HG03457 (cell line): ENCODE results near the gene SAMD4A.

Experiments
- ATAC-seq: cut with Tn5 transposase; IDR thresholded peaks from one replicate; pipeline ENCODE4 v1.9.1; 2021; ENCODE audit warnings: moderate number of reproducible peaks; ENCODE audit not compliant: unreplicated experiment

SAMD4A gene

DNA sequence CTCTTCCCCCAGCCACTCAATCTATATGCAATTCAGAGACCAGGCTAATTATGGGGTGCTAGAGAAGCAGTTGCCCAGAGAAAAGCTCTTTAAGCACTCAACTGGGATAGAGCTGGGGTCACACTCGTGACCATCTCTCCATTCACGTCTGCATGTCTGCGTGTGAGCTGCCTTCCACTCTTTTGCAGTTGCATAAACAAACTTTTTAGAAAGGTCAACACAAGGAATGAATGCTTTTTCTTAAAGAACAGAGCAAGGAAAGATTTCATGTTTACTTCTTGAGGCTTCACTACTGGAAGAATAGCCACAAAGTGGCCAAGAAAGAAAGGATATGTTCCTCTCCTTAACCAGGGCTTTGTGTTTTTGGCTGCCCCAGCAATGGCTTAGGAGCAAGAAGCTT lies 151.1 kb downstream of the SAMD4A start:
- no peak for ATAC-seq

DNA sequence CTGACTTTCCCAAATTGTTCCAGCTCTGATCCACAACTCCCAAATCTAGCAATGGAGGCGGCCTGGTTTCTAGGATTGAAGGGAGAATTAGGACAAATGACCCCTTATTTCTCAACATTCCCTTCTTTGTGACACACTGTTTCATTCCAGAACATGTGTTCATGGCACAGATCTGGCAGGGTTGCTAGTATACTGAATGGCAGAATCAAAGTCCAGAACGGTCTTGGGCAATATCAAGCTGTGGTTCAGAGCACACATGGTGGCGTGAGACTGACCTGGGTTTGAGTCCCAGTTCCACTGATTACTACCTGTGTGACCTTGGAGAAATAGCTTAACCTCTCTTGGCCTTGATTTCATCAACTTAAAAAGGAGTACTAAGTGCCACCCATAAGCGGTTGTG lies 152.5 kb downstream of the SAMD4A start:
- no peak for ATAC-seq

GRCh38 chr14:54722791-54723432 lies 156.0 kb downstream of the SAMD4A start:
- no peak for ATAC-seq

GRCh38 chr14:54724123-54724522 lies 157.2 kb downstream of the SAMD4A start:
- ATAC-seq: no peak

GRCh38 chr14:54724676-54725325 lies 157.9 kb downstream of the SAMD4A start:
- no peak for ATAC-seq

DNA sequence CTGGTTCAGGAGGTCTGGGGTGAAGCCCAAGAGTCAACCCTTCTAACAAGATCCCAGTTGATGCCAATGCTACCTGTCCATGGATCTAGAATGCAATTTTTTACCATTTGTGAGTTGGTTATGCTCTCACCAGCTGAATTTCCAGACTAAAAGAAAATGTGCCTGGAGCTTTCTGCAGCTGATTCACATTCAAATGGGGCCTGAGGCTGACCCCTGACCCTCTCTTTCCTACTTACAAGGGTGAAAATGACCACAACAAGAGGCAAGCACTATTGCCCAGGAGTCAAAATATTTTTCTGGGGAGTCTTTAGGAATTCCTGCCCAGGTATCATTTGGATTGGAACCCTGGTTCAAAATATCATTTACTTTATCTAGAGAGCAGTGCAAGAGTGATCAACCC lies 159.1 kb downstream of the SAMD4A start:
- no peak for ATAC-seq

- ATAC-seq: no peak
Observed at GRCh38 chr14:54727929-54728328, 161.0 kb downstream of the SAMD4A start.

DNA sequence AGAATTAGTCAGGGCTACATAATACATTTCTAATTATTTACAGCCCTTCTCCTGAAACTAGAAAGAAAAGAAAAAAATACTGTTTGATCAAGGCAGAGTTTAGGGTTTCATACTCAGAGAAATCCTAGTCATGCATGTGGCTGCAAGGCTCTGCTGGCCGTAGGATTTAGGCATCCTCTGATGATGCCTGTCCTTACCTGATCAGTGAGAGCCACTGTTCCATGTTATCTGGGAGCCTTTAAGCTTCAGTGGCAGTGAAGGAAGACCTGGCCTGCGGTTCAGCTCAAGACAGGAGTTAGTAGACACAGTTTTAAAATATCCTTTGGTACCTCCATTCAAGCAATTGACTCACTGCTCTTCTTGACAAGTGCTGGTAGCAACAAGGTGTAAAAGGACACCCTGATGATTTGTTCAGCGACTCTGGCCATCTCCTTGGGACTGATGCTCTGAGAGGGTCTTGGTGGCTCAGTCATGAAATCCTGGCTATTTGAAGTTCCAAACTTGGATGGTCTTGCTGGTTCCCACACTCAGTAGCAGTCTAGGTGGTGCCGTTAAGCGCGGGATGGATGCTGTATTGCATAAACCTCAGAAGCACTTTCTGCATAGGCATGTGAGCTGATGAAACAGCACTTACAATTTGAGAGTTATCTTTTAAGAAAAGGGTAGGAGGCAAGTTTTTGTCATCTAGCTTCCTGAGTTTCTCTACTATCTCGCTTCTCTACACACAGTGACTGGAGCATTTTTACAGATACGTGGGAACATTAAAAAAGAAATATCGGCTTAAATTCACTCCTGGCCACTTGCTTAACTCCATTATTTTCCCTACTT lies 162.0 kb downstream of the SAMD4A start:
- no peak for ATAC-seq

DNA sequence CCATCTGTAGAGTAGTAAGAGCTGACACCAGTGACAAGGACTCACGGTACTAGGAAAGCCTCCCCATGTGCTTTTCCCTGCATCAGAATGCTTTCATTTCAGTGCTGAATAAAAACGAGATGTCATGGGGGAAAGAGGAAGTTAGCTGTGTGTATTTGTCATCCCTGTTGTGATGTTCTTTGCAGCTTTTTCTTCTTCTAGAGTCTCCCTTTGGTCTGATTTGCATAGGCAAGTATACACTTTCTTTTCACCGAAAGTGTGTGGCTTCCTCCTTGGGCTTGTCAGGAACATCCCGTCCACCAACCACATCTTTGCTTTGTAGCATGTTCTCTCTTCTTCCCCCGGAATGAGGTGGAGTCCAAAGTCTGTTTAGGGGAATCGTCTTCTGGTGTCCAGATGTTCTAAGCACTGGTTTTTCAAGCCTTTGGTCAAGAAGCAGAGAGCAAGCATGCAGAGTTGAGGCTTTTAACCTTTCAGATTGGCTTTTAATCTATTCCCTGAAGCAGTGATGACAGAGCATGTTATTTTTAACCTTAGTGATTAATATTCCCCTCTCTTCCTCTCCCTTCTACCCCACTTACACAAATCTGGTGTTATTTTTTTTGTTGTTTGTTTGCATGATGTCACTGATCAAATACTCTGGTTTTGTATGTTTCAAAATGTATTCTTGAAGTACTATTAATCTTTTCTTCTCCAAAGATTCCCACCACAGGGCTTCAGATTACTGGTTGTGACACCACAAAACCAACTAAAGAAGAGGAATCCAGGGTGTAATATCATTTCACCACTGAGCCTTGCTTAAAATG lies 163.4 kb downstream of the SAMD4A start:
- peak; percentile 93 for ATAC-seq

GRCh38 chr14:54734966-54735365 lies 168.0 kb downstream of the SAMD4A start:
- ATAC-seq: no peak

GRCh38 chr14:54735424-54735823 lies 168.5 kb downstream of the SAMD4A start:
- no peak for ATAC-seq

DNA sequence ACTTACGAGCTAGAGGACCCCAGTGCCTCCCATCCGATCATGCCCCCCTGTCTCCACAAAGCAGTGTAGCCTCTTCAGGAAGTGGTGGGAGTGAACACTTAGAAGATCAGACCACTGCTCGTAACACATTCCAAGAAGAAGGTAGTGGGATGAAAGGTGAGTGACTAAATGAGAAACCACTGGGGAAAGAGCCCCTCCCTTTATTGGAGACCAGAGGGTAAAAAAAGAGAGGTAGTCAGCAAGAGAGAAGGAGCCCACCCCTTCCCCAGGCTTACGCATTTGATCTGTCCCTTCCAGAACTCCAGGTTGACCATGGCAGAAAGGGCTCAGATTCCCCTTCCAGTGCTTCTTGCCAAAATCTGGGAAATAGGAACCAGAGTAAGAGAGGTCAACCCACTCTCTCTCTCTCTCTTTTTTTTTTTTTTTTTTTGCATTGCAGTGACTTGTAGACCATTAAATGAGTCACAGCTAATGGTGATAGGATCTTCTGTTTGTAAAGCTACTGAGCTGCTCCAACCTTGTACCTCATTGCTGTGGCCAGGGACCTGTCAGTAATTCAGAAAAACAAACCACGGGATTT lies 170.3 kb downstream of the SAMD4A start:
- no peak for ATAC-seq

DNA sequence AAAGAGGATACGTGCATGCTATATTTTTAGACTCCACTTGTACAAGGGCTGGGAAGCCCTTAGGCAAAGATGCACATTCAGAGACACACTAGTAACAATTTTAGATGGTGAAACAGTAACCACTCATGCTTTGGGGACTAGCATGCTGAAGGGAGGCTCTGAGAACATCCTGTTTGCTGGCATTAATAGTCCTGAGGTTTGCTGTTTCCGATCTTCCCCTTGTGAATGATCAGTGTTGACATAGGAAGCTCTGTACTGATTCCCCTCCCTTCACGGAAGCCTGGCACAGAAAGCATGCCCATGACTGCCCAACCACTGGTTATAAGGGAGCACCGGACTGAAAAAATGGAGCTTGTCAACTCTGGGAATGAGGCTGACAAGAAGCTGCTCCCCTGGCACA lies 171.1 kb downstream of the SAMD4A start:
- ATAC-seq: no peak

DNA sequence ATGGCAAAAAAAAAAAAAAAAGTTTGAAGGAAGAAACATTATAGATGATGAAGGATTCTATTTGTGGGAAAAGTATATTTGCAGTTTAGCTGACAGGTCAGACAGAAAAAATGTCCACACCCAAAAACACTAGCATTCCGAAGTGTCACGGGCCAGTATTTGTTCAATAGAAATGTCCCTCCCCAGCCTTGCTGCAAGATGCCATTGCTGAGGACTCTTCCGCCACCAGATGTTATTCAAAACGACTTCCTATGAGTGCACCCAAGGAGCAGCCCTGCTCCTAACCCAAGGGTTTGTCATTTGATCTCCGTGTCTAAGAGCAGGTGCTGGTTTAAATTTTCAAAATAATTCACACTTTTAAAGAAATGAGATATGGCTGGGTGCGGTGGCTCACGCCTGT lies 172.6 kb downstream of the SAMD4A start:
- ATAC-seq: no peak

GRCh38 chr14:54742492-54743350 lies 175.8 kb downstream of the SAMD4A start:
- no peak for ATAC-seq

DNA sequence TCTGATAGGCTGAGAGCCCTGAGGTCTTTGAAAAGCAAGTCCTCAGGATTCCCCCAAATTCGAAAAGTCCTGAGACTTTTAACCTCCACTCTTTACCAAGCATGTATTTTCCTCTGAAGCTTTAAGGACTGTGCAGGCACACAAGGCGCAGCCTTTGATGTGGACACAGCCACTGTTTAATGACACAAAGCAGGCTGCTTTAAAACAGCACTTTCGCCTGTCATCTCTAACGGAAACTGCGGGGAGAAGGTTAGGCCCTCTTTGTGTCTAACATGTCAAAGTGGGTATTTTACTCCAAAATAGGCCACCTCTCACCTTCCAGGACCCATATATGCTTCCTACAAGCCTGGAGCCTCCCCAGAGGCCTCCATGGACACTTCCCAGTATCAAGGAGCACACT lies 176.5 kb downstream of the SAMD4A start:
- no peak for ATAC-seq

DNA sequence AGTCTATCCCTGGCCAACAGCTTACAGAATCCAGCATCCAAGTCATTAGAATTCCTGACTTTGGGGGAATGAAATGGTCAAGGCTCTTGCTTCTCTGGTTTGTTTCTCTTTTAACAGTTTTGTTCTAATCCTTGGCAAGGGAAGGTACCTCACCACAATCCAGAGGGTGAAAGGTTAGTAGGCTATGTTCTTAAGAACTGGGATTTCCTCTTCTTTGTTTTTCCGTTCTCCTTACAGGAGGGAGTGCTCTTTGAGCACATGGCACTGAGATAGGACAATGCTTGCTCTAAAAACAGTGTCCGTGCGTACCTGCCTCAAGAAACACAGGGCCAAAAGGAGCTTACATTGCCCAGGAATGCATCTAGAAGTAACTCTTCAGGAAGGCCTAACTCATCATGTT lies 179.1 kb downstream of the SAMD4A start:
- no peak for ATAC-seq

DNA sequence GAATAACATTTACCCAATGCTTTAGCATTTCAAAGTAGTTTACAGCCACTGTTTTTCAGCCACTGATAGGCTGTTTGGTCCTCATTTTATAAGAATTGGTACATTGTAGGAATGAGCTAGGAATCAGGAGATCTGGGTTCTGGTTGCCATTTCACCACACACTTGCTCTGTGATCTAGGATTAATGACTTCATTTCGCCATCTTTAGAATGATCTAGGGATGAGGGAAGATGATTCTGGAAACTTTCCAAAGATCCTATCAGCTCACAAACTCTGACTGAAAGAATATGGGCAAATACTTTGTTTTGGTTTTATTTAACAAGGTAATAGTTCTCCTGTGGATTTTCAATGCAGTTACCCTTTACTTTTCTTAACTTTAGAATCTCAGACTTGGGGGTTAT lies 180.7 kb downstream of the SAMD4A start:
- ATAC-seq: no peak

- ATAC-seq: no peak
Observed at GRCh38 chr14:54749180-54749579, 182.3 kb downstream of the SAMD4A start.

DNA sequence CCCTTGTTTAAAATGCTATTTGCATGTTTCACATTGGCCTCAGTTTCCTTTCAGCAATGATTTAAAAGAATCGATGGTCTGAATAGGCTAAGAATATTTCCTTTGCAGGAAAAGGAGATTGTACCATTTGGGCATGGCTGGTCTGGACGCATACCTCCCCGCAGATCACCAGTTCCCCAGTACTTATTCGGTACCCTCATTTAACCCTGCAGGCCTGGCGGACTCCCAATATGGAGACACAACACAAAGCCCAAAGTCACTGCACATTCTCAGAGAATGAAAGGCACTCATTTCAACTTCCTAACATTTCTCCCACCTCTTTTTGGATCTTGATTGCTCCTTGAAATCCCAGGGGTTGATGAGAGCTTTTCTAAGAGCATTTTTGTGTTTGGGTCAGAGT lies 182.8 kb downstream of the SAMD4A start:
- ATAC-seq: no peak
